ENCODE data around the gene NBEAL2.

The NBEAL2 gene

GRCh38 chr3:46999516-47000197, 20.2 kb downstream of the NBEAL2 start:
- Histone ChIP-seq H3K36me3 (ENCODE audit: control insufficient read depth, insufficient read depth, low read length) (peaks cover 94% of the 10 kb centered on the region), H3K27ac (ENCODE audit: insufficient read depth, low read length, poor library complexity, severe bottlenecking) (no peak overlapping the region), H3K27me3 (replicated peaks; ENCODE audit: control insufficient read depth, insufficient read depth, low read length, poor library complexity, severe bottlenecking) (no peaks in the 10 kb centered on the region), H3K4me1 (ENCODE audit: control insufficient read depth, insufficient read depth, low read length, poor library complexity, severe bottlenecking) (peaks cover 15% of the 10 kb centered on the region), H3K9me3 (ENCODE audit: control insufficient read depth, low read length) (no peaks in the 10 kb centered on the region), H3K4me3 (ENCODE audit: insufficient read depth, low read depth, low read length, poor library complexity, severe bottlenecking) (no peak overlapping the region)
- no peak for DNase-seq

- peak overlapping the region; percentile 12 for H3K27ac ChIP-seq (ENCODE audit: insufficient read depth, low read length, poor library complexity, severe bottlenecking)
- H3K4me3 ChIP-seq (ENCODE audit: insufficient read depth, low read depth, low read length, poor library complexity, severe bottlenecking): no peak overlapping the region
- no peak for DNase-seq
- H3K4me1 ChIP-seq (ENCODE audit: control insufficient read depth, insufficient read depth, low read length, poor library complexity, severe bottlenecking): peaks cover 15% of the 10 kb centered on the region
- no peaks in the 10 kb centered on the region for H3K27me3 ChIP-seq (replicated peaks; ENCODE audit: control insufficient read depth, insufficient read depth, low read length, poor library complexity, severe bottlenecking)
- H3K36me3 ChIP-seq (ENCODE audit: control insufficient read depth, insufficient read depth, low read length): peaks cover 94% of the 10 kb centered on the region
- H3K9me3 ChIP-seq (ENCODE audit: control insufficient read depth, low read length): no peaks in the 10 kb centered on the region
These were observed 20.8 kb downstream of the NBEAL2 start for GRCh38 chr3:47000198-47000815.

GRCh38 chr3:47000922-47001730, 21.7 kb downstream of the NBEAL2 start:
- no peak for DNase-seq
- Histone ChIP-seq H3K9me3 (ENCODE audit: control insufficient read depth, low read length) (no peaks in the 10 kb centered on the region), H3K27ac (ENCODE audit: insufficient read depth, low read length, poor library complexity, severe bottlenecking) (no peak overlapping the region), H3K27me3 (replicated peaks; ENCODE audit: control insufficient read depth, insufficient read depth, low read length, poor library complexity, severe bottlenecking) (no peaks in the 10 kb centered on the region), H3K4me1 (ENCODE audit: control insufficient read depth, insufficient read depth, low read length, poor library complexity, severe bottlenecking) (peaks cover 15% of the 10 kb centered on the region), H3K36me3 (ENCODE audit: control insufficient read depth, insufficient read depth, low read length) (peaks cover 94% of the 10 kb centered on the region), H3K4me3 (ENCODE audit: insufficient read depth, low read depth, low read length, poor library complexity, severe bottlenecking) (no peak overlapping the region)

- peaks cover 99% of the 10 kb centered on the region for H3K36me3 ChIP-seq (ENCODE audit: control insufficient read depth, insufficient read depth, low read length)
- no peaks in the 10 kb centered on the region for H3K9me3 ChIP-seq (ENCODE audit: control insufficient read depth, low read length)
- peak overlapping the region; percentile 25 for H3K27ac ChIP-seq (ENCODE audit: insufficient read depth, low read length, poor library complexity, severe bottlenecking)
- DNase-seq: no peak
- no peaks in the 10 kb centered on the region for H3K27me3 ChIP-seq (replicated peaks; ENCODE audit: control insufficient read depth, insufficient read depth, low read length, poor library complexity, severe bottlenecking)
- H3K4me3 ChIP-seq (ENCODE audit: insufficient read depth, low read depth, low read length, poor library complexity, severe bottlenecking): no peak overlapping the region
- peaks cover 14% of the 10 kb centered on the region for H3K4me1 ChIP-seq (ENCODE audit: control insufficient read depth, insufficient read depth, low read length, poor library complexity, severe bottlenecking)
These were observed 22.3 kb downstream of the NBEAL2 start for GRCh38 chr3:47001731-47002170.

- no peak for DNase-seq
- no peaks in the 10 kb centered on the region for H3K9me3 ChIP-seq (ENCODE audit: control insufficient read depth, low read length)
- H3K27ac ChIP-seq (ENCODE audit: insufficient read depth, low read length, poor library complexity, severe bottlenecking): peak overlapping the region; percentile 25
- H3K27me3 ChIP-seq (replicated peaks; ENCODE audit: control insufficient read depth, insufficient read depth, low read length, poor library complexity, severe bottlenecking): no peaks in the 10 kb centered on the region
- H3K4me3 ChIP-seq (ENCODE audit: insufficient read depth, low read depth, low read length, poor library complexity, severe bottlenecking): no peak overlapping the region
- H3K4me1 ChIP-seq (ENCODE audit: control insufficient read depth, insufficient read depth, low read length, poor library complexity, severe bottlenecking): peaks cover 10% of the 10 kb centered on the region
- H3K36me3 ChIP-seq (ENCODE audit: control insufficient read depth, insufficient read depth, low read length): peaks cover 98% of the 10 kb centered on the region
These were observed 22.9 kb downstream of the NBEAL2 start for GRCh38 chr3:47002171-47003055.

DNA sequence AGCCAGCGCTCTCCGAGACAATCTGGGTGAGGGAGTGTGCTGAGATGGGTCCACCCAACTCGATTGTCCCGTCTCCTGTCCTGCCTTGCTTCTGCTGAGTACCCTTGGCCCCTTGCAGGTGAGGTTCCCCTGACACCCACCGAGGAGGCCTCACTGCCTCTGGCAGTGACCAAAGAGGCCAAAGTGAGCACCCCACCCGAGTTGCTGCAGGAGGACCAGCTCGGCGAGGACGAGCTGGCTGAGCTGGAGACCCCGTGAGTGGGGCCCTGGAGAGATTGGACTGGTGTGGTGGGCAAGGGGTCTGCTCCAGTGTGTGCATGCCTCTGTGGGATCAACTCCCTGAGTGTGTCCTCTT, 23.6 kb downstream of the NBEAL2 start:
- H3K36me3 ChIP-seq (ENCODE audit: control insufficient read depth, insufficient read depth, low read length): peaks cover 98% of the 10 kb centered on the region

GRCh38 chr3:47003461-47004368, 24.2 kb downstream of the NBEAL2 start:
- peaks cover 99% of the 10 kb centered on the region for H3K36me3 ChIP-seq (ENCODE audit: control insufficient read depth, insufficient read depth, low read length)
- no peak for DNase-seq
- no peaks in the 10 kb centered on the region for H3K9me3 ChIP-seq (ENCODE audit: control insufficient read depth, low read length)
- no peaks in the 10 kb centered on the region for H3K27me3 ChIP-seq (replicated peaks; ENCODE audit: control insufficient read depth, insufficient read depth, low read length, poor library complexity, severe bottlenecking)
- no peak overlapping the region for H3K4me3 ChIP-seq (ENCODE audit: insufficient read depth, low read depth, low read length, poor library complexity, severe bottlenecking)
- no peak overlapping the region for H3K27ac ChIP-seq (ENCODE audit: insufficient read depth, low read length, poor library complexity, severe bottlenecking)
- peaks cover under 1% of the 10 kb centered on the region for H3K4me1 ChIP-seq (ENCODE audit: control insufficient read depth, insufficient read depth, low read length, poor library complexity, severe bottlenecking)

More for the DNA sequence above, 23.6 kb downstream of the NBEAL2 start:
- Histone ChIP-seq H3K27me3 (replicated peaks; ENCODE audit: control insufficient read depth, insufficient read depth, low read length, poor library complexity, severe bottlenecking) (no peaks in the 10 kb centered on the region), H3K4me3 (ENCODE audit: insufficient read depth, low read depth, low read length, poor library complexity, severe bottlenecking) (no peak overlapping the region), H3K9me3 (ENCODE audit: control insufficient read depth, low read length) (no peaks in the 10 kb centered on the region), H3K27ac (ENCODE audit: insufficient read depth, low read length, poor library complexity, severe bottlenecking) (no peak overlapping the region), H3K4me1 (ENCODE audit: control insufficient read depth, insufficient read depth, low read length, poor library complexity, severe bottlenecking) (peaks cover 8% of the 10 kb centered on the region)
- no peak for DNase-seq

DNA sequence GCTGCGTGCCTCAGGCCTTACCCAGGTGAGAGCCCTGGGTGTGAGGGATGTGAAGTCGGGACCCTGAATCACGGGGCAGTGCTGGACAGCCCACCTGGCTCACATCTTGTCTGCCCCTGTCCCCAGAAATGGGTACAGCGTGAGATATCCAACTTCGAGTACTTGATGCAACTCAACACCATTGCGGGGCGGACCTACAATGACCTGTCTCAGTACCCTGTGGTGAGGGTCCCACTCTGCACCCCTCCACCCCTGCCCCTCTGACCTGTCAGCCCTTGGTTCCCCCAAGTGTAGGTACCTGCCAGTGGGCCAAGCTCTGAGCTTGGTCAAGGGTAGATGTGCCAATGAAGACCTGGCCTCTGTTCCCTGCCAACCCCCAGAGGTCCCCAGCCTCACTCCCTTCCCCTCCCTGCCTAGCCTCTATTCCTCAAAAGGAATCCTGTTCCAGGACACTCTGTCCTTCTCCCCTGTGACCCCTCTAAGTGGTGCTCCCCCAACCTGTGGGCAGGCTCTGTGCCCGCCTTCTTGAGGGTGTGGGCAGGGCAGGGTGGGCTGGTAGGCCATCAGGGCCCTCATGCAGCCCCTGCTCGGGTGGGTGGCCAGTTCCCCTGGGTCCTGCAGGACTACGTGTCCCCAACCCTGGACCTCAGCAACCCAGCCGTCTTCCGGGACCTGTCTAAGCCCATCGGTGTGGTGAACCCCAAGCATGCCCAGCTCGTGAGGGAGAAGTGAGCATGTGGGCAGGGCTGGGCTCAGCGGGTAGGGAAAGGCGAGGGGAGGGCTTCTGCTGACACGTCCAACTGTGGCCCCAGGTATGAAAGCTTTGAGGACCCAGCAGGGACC, 25.1 kb downstream of the NBEAL2 start:
- H3K4me1 ChIP-seq (ENCODE audit: control insufficient read depth, insufficient read depth, low read length, poor library complexity, severe bottlenecking): no peaks in the 10 kb centered on the region
- no peaks in the 10 kb centered on the region for H3K9me3 ChIP-seq (ENCODE audit: control insufficient read depth, low read length)
- no peak for DNase-seq
- H3K27me3 ChIP-seq (replicated peaks; ENCODE audit: control insufficient read depth, insufficient read depth, low read length, poor library complexity, severe bottlenecking): no peaks in the 10 kb centered on the region
- H3K27ac ChIP-seq (ENCODE audit: insufficient read depth, low read length, poor library complexity, severe bottlenecking): no peak overlapping the region
- H3K4me3 ChIP-seq (ENCODE audit: insufficient read depth, low read depth, low read length, poor library complexity, severe bottlenecking): no peak overlapping the region
- H3K36me3 ChIP-seq (ENCODE audit: control insufficient read depth, insufficient read depth, low read length): peaks cover 91% of the 10 kb centered on the region

Measured in effector memory CD4-positive, alpha-beta T cell (primary cell).